ENCODE data around the gene PPP1R9A. TPM values are rescaled to one million over a fixed set of nuclear protein-coding genes. Genes with fewer than 3 reads are reported as not detected.

PPP1R9A gene
- total RNA-seq, 1 experiment from 2014 or later = 5.9 TPM

- no TSS peak for BruUV-seq (replicated peaks)
- intact Hi-C loops (cut with micrococcal nuclease) = no loop called here
- Histone ChIP-seq H3K9me3 (ENCODE audit: low read length) (no peaks in the 10 kb centered on the region), H3K4me2 (ENCODE audit: low read length) (no peak overlapping the region), H3K27me3 (ENCODE audit: low read length) (no peaks in the 10 kb centered on the region), H2AFZ (ENCODE audit: low read length) (no peak overlapping the region), H3F3A (ENCODE audit: low read length, unreplicated experiment) (no peaks in the 10 kb centered on the region), H3K9me2 (replicated peaks; ENCODE audit: low read length) (no peaks in the 10 kb centered on the region), H3K79me2 (ENCODE audit: low read length) (no peaks in the 10 kb centered on the region), H3K36me3 (ENCODE audit: low read depth, low read length) (no peaks in the 10 kb centered on the region), H3K4me3 (ENCODE audit: low read length) (no peak overlapping the region), H3K4me1 (ENCODE audit: insufficient read depth, low read length) (no peaks in the 10 kb centered on the region), H4K20me1 (ENCODE audit: low read length) (no peaks in the 10 kb centered on the region), H3K27ac (ENCODE audit: low read length) (no peak overlapping the region), H3K9ac (ENCODE audit: low read length) (no peak overlapping the region)
- DNase-seq (no peak), ATAC-seq (no peak)
- no peak for TF ChIP-seq CTCF (conservative IDR thresholded peaks at IDR 0.05; ENCODE audit: low read depth, low read length)
- TF ChIP-seq EZH2phosphoT487 (IDR thresholded peaks at IDR 0.05; ENCODE audit: borderline replicate concordance, low read length) = no peak
- no peak for TF ChIP-seq EZH2 (IDR thresholded peaks at IDR 0.05; ENCODE audit: low read length, unreplicated experiment)
- POLR2A ChIA-PET (ENCODE audit: unreplicated experiment) = no interaction called here
- CTCF ChIA-PET = no interaction called here
These were observed 265.0 kb downstream of the PPP1R9A start for GRCh38 chr7:95172420-95172819.

- DNase-seq = peak; percentile 8
- no peaks in the 10 kb centered on the region for H3K27me3 ChIP-seq (ENCODE audit: low read length)
These were observed 283.1 kb downstream of the PPP1R9A start for GRCh38 chr7:95190515-95190914.

More at GRCh38 chr7:95190515-95190914, 283.1 kb downstream of the PPP1R9A start:
- H2AFZ ChIP-seq (ENCODE audit: low read length) = no peak overlapping the region
- ChIA-PET POLR2A (ENCODE audit: unreplicated experiment) (no interaction called here), CTCF (interaction anchor here (0.6 kb wide), 1 partner anchor 500 kb away, joined by 4 read pairs; no protein-coding TSS in a partner anchor)
- H3K9ac ChIP-seq (ENCODE audit: low read length) = no peak overlapping the region
- no peaks in the 10 kb centered on the region for H3K4me1 ChIP-seq (ENCODE audit: insufficient read depth, low read length)
- BruUV-seq (replicated peaks) = no TSS peak
- no peaks in the 10 kb centered on the region for H4K20me1 ChIP-seq (ENCODE audit: low read length)
- H3K9me3 ChIP-seq (ENCODE audit: low read length) = no peaks in the 10 kb centered on the region
- no peak overlapping the region for H3K27ac ChIP-seq (ENCODE audit: low read length)
- intact Hi-C loops (cut with micrococcal nuclease) = loop anchor here (10.0 kb wide), 1 partner anchor 146 kb away; no protein-coding TSS in a partner anchor
- no peaks in the 10 kb centered on the region for H3K79me2 ChIP-seq (ENCODE audit: low read length)
- no peaks in the 10 kb centered on the region for H3F3A ChIP-seq (ENCODE audit: low read length, unreplicated experiment)
- no peak overlapping the region for H3K4me3 ChIP-seq (ENCODE audit: low read length)
- H3K4me2 ChIP-seq (ENCODE audit: low read length) = no peak overlapping the region
- H3K9me2 ChIP-seq (replicated peaks; ENCODE audit: low read length) = no peaks in the 10 kb centered on the region
- no peak for ATAC-seq
- no peaks in the 10 kb centered on the region for H3K36me3 ChIP-seq (ENCODE audit: low read depth, low read length)
- TF ChIP-seq EZH2phosphoT487 (IDR thresholded peaks at IDR 0.05; ENCODE audit: borderline replicate concordance, low read length) (no peak), CTCF (conservative IDR thresholded peaks at IDR 0.05; ENCODE audit: low read depth, low read length) (peak; percentile 55; the same call in 1 of the 2 replicates)

Measured in PC-3 (cell line).